ENCODE results near the gene MED7.

MED7 gene

DNA sequence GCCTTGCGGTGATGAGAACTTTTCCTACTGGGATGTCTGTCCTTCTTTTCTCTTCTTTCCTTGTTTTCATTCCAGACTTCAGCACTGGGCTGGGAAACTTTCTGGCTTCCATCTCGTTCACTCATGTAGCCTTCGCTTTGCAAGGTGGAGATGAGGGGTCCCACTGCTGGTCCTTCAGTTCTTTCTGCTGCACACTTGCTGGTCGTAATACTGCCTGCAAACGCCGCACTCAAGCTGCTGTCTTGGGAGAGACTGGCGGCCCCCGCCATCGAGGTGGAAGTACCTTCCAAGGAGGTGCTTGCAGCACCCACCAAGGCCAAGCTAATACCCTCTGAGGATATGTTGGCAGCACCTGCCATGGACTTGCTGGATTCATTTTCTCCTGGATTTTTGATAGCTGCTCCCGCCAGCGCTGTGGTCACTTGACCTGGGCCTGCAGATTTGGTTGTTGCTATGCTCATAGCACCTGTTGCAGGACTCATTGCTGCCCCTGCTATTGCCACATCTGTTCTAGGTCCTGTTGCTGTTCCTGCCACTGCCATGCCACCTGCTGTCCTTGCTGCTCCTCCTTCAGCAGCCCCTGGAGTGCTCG is 20.4 kb upstream of the MED7 start:
- DNase-seq, result no peak

DNA sequence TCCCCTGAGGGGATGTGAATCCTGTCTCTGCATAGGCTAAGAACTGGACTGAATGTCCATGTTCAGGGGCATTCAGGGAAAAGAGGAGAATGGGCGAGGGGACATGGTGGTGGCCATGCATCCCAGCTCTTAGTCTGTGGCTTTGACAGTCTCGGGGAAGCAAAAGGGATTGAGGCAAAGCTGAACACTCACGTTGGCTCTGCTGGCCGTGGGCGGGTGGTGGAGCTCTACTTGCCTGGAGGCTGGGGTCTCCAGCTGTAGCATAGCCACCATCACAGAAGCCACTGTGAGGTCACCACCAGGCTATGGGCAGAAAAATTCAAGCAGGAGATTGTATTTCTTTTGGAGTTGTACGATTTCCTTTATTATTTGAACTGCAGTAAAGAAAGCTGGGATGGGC is 19.3 kb upstream of the MED7 start:
- no peak for DNase-seq

- no peak for DNase-seq
Observed at GRCh38 chr5:157160001-157160400, 17.3 kb upstream of the MED7 start.

- no peak for DNase-seq
Observed at GRCh38 chr5:157159209-157159751, 16.6 kb upstream of the MED7 start.

DNA sequence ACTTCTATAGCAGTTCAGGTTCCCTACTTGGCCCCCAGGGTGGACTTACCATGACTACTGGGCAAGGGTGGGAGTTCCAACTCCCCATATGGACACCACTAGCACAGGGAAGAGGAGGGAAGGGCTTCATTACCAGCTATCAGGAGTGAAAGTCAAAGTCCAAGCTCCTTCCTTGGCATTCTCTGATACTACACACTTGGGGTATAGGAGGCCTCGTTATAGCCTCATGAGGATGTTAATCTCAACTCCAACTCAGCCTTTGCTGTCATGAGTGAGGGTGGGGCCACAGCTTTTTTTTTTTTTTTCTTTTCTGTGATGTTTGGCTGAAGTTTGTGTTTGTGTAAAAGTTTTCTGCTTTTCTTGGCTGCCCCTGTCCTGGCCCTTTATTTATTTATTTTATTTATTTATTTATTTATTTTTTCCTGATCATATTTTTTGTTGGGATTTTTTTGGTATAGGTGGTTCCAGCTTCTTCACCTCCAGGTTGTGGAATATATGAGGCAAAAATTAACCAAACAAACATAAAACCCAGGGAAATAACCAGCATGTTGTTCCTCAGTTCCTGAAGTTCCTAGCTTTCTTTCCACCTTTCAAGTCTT is 14.7 kb upstream of the MED7 start:
- no peak for DNase-seq

DNA sequence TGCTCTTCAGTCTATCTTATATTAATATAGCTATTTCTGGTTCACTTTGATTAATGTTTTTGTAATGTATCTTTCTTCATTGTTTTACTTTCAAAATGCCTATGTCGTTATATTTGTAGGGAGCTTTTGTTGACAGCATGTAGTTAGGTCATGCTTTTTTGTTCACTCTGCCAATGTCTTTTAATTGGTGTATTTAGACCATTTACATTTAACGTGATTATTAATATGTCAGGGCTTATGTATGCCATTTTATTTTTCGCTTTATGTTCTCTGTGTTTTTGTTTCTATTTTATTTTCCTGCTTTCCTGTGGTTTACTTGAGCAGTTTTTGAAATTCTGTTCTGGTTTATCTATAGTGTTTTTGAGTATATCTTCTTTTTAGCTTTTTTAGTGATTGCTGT is 12.6 kb upstream of the MED7 start:
- DNase-seq, result no peak

- no peak for DNase-seq
Observed at GRCh38 chr5:157150995-157151394, 8.3 kb upstream of the MED7 start.

- no peak for DNase-seq
Observed at GRCh38 chr5:157148734-157149615, 6.3 kb upstream of the MED7 start.

DNA sequence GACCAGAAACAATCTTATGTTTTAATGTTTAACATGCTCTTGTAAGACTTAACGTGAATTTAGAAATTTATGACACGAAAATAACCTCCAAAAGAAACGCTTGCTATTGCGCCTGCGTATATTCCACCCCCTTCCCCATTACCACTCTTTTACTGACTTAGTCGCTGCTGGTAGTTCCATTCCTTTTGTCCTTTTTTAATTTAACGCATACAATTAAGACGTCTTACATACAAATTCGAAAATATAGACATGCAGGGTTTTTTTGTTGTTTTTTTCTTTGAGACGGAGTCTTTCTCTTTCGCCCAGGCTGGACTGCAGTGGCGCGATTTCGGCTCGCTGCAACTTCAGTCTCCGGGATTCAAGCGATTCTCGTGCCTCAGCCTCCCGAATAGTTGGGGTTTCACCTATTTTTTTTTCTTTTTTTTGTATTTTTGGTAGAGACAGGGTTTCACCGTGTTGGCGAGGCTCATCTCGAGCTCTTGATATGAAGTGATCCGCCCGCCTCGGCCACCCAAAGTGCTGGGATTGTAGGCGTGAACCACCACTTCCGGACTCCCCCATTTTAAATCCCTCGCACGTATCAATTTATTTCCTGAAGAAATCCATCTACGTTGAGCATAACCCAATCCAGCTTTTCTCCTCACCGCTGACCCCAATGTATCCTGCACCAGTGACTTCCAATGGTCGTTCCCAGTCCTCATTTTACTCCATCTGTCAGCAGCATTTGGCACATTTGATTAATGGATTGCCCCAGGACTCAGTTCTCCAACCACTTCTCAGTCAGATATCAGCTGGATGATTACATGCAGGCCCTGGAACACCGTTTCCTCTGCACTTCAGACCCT is 684 bp upstream of the MED7 start:
- no peak for DNase-seq

- no peak for DNase-seq
Observed at GRCh38 chr5:157137691-157138090, 5.0 kb downstream of the MED7 start.

DNA sequence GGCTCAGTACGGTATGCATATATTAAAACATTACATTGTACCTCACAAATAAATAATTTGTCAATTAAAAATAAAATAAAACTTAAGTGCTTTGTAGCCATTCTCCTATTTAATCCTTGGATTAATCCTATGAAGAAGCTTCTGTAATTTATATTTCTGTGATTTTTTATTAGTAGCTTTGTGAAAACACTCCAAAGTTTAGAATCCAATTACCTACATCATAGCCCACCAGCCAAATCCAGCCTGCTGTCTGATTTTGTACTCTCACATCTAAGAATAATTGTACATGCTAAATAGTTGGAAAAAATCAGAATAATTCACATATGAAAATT is 10.4 kb downstream of the MED7 start:
- no peak for DNase-seq

- no peak for DNase-seq
Observed at GRCh38 chr5:157130925-157131324, 11.7 kb downstream of the MED7 start.

- no peak for DNase-seq
Observed at GRCh38 chr5:157121709-157122108, 21.0 kb downstream of the MED7 start.

DNA sequence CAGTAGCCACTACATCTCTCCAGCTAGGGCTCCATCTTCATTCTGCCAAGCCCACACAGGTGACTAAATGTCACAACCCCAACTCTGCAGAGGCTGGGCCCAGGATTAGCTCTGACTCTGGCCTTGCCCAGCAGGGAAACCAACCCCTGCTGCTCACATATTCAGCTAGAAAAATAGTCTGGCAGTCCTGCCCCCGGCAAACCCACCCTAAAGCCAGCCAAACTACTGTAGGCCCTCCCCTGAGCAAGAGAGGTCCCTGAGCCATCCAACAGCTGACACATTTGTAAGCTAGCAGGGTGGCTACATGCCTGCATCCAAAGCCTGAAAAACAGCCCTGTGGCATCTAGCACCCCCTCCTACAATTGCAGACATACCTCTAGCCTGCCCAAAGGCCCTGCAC is 22.6 kb downstream of the MED7 start:
- no peak for DNase-seq

- no peak for DNase-seq
Observed at GRCh38 chr5:157116483-157116954, 26.1 kb downstream of the MED7 start.

- no peak for DNase-seq
Observed at GRCh38 chr5:157115502-157115901, 27.2 kb downstream of the MED7 start.

- DNase-seq, result no peak
Observed at GRCh38 chr5:157115012-157115411, 27.7 kb downstream of the MED7 start.

DNA sequence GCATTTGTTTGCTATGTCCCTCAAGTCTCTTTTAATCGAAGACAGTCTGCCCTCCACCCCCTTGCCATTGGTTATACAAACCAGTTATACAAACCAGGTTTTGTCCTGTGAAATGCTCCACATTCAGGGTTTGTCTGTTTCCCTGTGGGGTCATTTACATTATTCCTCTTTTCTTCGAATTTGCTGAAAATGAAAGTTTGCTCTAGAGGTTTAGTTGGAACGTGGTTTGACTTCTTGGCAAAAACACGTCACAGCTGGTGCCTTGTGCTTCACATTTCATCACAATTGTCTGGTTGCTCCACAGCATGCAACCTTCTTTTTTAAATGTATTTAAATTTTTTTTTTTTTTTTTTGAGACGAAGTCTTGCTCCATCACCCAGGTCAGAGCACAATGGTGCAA is 29.7 kb downstream of the MED7 start:
- no peak for DNase-seq

DNA sequence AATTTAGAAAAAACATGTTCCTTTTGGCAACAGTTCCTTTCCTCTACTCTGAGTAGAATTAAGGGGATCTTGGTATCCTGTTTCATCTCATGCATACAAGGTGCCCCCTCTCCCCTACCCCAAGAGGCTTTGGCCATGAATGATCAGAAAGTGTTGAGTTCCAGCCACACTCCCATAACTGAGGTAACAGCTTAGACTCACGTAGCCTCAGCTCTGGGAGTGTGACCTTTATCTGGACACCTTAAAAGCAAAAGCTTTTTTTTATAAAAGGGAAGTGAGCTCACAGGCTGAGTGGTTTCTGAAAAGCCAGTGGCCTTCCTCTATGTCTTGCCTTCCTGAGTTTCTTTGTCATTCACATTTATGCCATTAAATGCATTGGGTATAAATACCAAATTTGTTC is 32.9 kb downstream of the MED7 start:
- no peak for DNase-seq

- DNase-seq, result no peak
Observed at GRCh38 chr5:157108976-157109375, 33.7 kb downstream of the MED7 start, which contains the start of gene HAVCR2. HAVCR2 (minus strand) TSS chr5:157109044; CDS start chr5:157108983, 61 bp downstream.

DNA sequence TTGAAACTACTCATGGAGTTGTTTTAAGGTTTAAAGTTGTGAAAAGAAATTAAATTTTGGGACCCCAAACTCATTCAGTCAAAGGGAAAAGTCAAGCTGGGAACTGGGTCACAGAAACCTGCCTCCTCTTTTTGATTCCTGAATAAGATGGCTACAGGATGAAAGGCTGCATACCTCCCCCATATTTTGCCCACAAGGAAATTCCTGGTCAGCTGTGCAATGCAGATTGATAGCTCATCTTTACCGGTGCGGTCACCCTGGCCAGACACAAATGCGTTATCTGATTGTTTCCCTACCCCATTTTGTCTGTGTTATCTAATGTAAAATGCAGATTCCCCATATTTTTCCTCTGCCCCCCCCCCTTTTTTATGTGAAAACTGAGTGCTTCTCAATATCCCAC is 35.2 kb downstream of the MED7 start:
- DNase-seq, result no peak

DNA sequence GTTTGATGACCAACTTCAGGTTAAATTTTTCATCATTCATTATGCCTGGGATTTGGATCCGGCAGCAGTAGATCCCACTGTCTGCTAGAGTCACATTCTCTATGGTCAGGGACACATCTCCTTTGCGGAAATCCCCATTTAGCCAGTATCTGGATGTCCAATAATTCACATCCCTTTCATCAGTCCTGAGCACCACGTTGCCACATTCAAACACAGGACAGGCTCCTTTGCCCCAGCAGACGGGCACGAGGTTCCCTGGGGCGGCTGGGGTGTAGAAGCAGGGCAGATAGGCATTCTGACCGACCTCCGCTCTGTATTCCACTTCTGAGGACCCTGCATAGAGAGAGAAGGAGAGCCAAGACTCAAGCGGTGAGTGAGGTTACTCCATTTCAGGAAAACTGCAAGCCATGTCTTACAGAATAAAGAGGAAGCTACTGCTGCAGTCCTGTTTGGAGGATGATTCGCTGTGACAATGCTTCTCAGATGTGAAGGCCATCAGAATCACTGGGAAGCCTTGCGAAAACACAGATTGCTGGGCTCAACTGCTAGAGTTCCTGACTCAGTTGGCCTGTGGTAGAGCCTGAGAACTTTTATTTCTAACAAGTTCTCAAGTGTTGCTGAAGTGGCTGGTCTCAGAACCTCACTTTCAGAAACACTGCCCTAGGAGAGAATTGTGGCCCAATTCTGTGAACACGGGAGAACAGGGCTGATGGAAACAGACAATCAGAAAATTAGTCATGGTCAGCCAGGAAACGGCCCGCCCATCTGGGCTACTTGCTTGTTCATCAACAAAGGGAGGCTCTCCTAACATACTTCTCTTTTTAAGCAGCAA is 35.8 kb downstream of the MED7 start:
- DNase-seq, result no peak

Data from NCI-H2171 (cell line).